Endothelial cell of umbilical vein (primary cell): Measurements from ENCODE around the gene KRT3.

Experiments
- POLR2AphosphoS5 ChIP-seq: IDR thresholded peaks from 2 replicates; pipeline ENCODE4 v1.6.1; 2012; ENCODE audit warnings: low read depth, mild to moderate bottlenecking, control low read depth, low read length, moderate library complexity; ENCODE audit not compliant: insufficient read depth
- TF ChIP-seq, protein P1 (sequence below), 2 donors: IDR thresholded peaks; 1 replicate in 1 of 2; 2 replicates in 1 of 2; pipeline ENCODE4 v1.5.1; 2011; ENCODE audit warnings: low read length in 2 of 2, mild to moderate bottlenecking in 2 of 2, moderate library complexity in 2 of 2, control low read depth in 1 of 2, inconsistent platforms in 1 of 2, low read depth in 1 of 2; ENCODE audit not compliant: insufficient read depth in 1 of 2; ENCODE audit errors: extremely low read depth in 1 of 2

DNA sequence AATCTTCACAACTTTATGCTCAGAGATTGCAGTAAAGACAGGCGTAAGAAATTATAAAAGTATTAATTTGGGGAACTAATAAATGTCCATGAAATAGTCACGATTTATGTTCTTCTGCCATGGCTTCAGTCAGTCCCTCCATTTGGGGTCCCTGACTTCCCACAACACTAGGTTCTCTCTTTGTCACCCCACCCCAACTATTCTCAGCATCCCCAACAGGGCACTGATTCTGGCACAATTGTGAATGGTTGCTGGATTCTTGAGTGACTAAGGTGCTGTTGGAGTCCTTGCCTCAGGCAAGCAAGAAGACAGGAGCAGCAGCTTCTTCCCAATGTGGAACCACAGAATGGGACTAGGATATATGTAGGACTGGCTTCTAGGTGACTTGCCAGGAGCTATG is 34.1 kb downstream of the KRT3 start:
- TF ChIP-seq, protein P1, sequence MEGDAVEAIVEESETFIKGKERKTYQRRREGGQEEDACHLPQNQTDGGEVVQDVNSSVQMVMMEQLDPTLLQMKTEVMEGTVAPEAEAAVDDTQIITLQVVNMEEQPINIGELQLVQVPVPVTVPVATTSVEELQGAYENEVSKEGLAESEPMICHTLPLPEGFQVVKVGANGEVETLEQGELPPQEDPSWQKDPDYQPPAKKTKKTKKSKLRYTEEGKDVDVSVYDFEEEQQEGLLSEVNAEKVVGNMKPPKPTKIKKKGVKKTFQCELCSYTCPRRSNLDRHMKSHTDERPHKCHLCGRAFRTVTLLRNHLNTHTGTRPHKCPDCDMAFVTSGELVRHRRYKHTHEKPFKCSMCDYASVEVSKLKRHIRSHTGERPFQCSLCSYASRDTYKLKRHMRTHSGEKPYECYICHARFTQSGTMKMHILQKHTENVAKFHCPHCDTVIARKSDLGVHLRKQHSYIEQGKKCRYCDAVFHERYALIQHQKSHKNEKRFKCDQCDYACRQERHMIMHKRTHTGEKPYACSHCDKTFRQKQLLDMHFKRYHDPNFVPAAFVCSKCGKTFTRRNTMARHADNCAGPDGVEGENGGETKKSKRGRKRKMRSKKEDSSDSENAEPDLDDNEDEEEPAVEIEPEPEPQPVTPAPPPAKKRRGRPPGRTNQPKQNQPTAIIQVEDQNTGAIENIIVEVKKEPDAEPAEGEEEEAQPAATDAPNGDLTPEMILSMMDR (IDR thresholded peaks at IDR 0.05; ENCODE audit: extremely low read depth in 1 of 2, insufficient read depth in 1 of 2, low read depth in 1 of 2, low read length in 2 of 2) = no peak
- TF ChIP-seq POLR2AphosphoS5 = no peak
